NCI-H2029 (cell line): Measurements from ENCODE around the gene CCR7.

Experiments used
- DNase-seq: peaks from one replicate; lab custom pipeline; 2025; lab: John Stamatoyannopoulos, UW

CCR7 gene

GRCh38 chr17:40562838-40563219 is 2.4 kb downstream of the CCR7 start:
- DNase-seq, result no peak

GRCh38 chr17:40561871-40562611 is 3.2 kb downstream of the CCR7 start:
- DNase-seq, result no peak

GRCh38 chr17:40561294-40561870 is 3.9 kb downstream of the CCR7 start:
- no peak for DNase-seq

GRCh38 chr17:40560592-40561293 is 4.5 kb downstream of the CCR7 start:
- DNase-seq, result no peak

GRCh38 chr17:40559954-40560591 is 5.2 kb downstream of the CCR7 start:
- peak; percentile 90 for DNase-seq

- DNase-seq, result no peak
Observed at GRCh38 chr17:40559564-40559916, 5.7 kb downstream of the CCR7 start.

- no peak for DNase-seq
Observed at GRCh38 chr17:40558890-40559563, 6.2 kb downstream of the CCR7 start.

- DNase-seq, result no peak
Observed at GRCh38 chr17:40558300-40558889, 6.9 kb downstream of the CCR7 start.

- DNase-seq, result no peak
Observed at GRCh38 chr17:40557531-40558299, 7.6 kb downstream of the CCR7 start.

GRCh38 chr17:40556884-40557414 is 8.3 kb downstream of the CCR7 start:
- DNase-seq, result no peak

GRCh38 chr17:40556198-40556661 is 9.0 kb downstream of the CCR7 start:
- DNase-seq, result no peak

- DNase-seq, result no peak
Observed at GRCh38 chr17:40555296-40556190, 9.7 kb downstream of the CCR7 start.

GRCh38 chr17:40554646-40555295 is 10.5 kb downstream of the CCR7 start:
- DNase-seq, result no peak

- DNase-seq, result peak; percentile 54
Observed at GRCh38 chr17:40553694-40554534, 11.4 kb downstream of the CCR7 start.

- no peak for DNase-seq
Observed at GRCh38 chr17:40552806-40553693, 12.2 kb downstream of the CCR7 start.

- no peak for DNase-seq
Observed at GRCh38 chr17:40551879-40552768, 13.1 kb downstream of the CCR7 start.
